GM18519 (cell line): ENCODE data around the gene PDE6H.
A peak's percentile ranks its signal among the peaks of the same experiment; 100 is the strongest.

Source experiments
- ATAC-seq: cut with Tn5 transposase; IDR thresholded peaks from one replicate; pipeline ENCODE4 v1.9.1; 2021; ENCODE audit warnings: mild to moderate bottlenecking, moderate library complexity; ENCODE audit not compliant: unreplicated experiment, low FRiP score

The PDE6H gene

DNA sequence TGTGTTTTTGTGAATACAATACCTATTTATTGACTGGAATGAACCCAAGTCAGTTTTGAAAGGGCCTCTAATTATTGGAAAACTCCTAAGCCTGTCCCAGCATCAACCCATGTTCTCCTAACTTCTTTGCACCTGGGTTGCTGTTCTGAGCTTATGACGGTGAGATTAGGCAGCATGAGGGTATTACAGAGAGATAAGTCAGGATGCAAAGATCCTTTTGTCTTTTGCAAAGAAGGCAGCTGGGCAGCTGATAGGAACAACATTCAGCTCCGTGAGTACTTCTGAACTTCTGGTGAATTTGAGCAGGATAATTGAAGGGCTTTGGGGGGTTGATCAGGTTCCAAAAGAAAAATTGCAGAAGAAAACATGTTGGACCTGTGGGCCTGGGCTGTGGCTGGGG, at the start of gene PDE6H:
TSS of gene PDE6H (plus strand) at position 227 of the 400 bp plus-strand sequence. CDS start 4,971 bp downstream, outside the sequence.
- ATAC-seq, result no peak

DNA sequence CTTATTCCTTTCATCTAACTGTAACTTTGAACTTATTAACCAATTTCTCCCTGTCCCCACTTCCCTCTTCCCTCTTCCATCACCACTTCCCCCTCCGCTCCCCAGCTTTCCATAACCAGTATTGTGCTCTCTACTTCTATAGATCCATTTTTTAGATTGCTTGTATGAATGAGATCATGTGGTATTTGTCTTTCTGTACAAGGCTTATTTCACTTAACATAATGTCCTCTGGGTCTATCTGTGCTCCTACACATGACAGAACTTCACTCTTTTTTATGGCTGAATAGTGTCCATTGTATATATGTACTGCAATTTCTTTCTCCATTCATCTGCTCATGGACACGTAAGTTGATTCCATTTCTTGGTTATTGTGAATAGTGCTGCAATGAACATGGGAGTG, 48.9 kb upstream of the PDE6H start:
- no peak for ATAC-seq

DNA sequence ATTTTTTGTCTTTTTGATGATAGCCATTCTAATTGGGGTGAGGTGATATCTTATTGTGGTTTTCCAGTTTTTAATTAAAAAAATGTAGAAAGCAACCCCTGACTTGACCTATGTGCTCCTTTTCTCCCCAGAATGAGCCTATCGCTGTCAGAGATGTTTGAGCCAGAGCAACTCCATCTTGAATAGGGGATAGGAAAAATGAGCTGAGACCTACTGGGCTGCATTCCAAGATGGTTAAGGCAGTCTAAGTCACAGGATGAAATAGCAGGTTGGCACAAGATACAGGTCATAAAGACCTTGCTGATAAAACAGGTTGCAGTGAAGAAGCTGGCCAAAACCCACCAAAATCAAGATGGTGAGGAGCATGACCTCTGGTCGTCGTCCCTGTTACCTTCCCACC, 48.3 kb upstream of the PDE6H start:
- ATAC-seq, result no peak

DNA sequence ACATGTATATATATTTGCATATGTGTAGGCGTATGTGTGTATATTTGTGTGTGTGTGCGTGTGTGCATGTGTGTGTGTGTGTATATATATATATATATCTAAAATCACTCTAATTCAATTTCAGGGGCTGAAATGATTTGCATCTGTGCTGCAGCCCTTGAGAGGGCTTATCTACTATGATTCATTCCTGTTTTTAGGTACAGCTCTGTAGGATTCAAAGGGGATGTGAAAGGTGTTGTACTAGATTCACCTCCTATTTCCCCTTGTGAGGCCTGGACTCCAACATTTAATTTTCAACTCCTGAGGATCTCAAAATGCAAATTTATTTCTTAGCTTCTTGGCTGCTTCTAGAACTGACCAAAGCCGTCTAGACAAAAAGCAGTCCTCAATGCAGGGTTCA, 45.6 kb upstream of the PDE6H start:
- no peak for ATAC-seq

DNA sequence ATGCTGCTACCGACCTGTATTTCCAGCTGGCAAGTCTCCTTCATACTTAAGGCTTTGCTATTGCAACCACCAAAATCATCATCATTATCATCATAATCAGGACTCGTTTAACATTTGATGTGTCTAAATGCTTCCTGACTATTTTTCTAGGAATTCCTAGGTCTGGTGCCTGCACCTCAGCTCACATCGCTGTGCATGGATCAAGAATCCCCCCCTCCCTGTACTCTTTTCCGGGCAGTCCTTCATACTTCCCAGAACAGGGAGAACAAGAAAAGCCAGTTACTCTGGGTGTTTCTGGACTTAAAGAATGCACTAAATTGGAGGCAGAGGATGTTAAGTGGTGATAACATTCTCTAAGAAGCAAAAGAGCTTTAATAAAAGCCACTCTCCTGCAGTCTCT, 43.9 kb upstream of the PDE6H start:
- ATAC-seq, result no peak

DNA sequence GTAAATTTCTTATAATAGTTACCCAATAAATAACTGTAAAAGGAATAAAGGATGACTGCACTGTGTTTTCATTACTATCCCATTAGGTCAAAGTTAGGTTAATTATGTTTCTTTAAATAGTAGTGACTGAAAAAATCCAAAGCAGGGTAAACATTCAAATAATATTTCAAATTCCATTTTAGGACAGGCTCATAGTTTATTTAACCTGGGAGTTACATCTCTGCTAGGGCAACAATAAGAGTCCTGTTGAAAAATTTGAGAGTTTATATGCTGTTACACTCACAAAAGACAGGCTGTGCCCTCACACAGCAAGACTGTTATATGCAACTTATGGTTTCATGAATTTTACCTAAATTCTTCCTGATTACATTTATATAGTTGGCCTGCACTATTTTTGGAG, 42.5 kb upstream of the PDE6H start:
- no peak for ATAC-seq

DNA sequence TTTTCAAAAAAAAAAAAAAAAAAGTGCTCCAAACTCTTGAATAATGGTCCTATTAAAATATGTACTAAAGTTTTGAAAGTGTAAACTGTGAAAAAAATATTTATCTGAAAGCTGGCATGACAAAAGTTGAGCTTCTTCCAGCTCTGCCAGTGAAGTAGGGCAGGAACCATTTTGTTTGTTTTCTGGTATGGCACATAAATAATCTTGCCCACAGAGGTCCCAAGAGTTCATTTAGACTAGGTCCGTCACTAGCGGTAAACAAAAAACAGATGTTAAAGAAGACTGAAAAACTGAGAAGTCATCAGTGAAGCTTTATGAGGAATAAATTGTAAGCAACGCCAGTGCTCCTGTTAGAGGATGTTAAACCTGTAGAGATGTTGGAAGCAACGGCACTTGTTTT, 41.5 kb upstream of the PDE6H start:
- ATAC-seq, result no peak

DNA sequence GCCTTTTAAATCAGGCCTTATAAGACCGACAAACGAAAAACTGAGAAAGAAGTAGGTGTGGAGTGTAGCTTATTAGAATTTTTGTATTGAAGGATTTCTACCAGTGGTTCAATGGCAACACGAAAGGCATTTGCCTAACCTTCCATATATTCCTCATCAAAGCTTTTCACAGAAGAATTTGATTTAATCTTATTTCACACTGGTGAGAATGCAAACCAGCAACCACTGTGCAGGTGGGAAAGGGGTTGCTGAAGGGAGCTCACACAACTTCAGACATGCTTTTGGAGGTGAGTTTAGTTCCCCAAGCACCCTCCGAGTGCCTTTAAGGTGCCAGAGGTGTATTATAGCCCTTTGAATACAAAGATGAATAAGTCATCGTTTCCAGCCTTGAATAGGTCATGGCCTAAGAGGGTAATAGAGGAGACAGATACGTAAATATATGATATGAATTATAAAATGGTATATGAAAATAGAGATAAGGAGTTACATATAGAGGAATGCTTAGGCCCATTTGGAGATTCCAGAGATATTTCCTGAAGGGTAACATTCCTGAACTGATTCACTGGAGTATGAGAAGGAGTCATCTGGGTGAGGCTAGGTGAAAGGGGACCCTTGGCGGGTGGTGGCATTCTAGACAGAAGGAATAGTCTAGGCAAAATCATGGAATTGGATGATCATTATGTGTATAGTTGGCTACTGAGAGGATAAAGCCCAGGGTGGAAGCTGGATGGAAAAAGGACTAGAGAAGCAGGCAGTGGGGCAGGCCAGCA, 40.9 kb upstream of the PDE6H start:
- ATAC-seq, result no peak

DNA sequence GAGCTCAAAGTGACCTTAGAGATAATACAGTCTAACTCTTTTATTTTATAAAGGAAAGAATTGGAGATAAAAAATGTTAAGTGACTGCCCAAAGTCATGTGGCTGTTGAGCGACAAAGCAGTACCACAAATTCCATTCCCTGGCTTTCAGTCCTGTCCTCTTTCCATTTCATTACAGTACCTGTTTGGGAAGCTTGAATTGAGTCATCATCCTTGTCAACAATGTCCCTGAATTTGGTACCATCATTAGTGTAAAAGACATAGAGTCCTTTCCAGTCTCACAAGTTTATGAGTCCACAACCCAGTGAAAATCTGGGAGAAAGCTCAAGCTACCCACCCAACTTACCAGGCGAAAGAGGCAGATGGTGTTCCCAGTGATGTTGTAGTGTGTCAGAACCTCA, 38.3 kb upstream of the PDE6H start:
- no peak for ATAC-seq

DNA sequence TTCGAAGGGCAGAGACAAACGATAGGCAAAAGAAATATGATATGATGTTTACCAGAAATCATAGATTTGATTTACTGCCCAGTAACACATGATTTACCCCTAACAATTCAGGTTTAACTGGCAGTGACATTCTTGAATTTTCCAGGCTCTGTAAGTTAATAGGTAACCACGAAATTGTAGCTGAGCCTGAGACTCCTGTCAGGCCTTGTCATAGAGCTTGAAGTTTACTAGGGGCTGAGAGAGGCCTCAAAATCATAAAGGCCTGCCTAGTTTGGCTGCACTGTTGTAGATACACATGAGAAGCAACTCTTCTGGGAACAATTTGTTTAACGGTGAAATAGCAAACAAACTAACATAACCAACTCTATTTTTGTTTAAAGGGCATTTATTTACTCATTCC, 37.8 kb upstream of the PDE6H start:
- ATAC-seq, result no peak

DNA sequence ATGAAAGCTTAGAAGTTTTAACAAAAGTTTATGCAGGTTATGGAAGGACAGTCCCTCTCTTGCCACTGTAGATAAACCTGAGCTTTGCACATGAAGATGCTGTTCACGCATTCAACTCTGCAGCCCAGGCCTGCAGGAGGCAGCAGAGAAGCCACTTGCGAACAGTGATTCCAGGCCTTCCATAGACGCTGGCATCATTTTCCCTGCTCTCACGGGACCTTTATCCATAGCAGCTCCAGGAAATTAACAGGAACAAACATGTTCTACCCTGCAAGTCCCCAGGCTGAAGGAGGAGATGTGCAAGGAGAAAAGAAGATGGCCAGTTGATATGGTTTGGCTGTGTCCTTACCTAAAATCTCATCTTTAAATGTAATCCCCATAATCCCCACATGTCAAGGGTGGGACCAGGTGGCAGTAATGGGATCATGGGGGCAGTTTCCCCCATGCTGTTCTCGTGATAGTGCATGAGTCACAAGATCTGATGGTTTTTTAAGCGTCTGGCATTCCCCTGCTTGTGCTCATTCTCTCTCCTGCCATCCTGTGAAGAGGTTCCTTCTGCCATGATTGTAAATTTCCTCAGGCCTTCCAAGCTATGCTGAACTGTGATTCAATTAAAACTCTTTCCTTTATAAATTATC, 36.5 kb upstream of the PDE6H start:
- no peak for ATAC-seq

DNA sequence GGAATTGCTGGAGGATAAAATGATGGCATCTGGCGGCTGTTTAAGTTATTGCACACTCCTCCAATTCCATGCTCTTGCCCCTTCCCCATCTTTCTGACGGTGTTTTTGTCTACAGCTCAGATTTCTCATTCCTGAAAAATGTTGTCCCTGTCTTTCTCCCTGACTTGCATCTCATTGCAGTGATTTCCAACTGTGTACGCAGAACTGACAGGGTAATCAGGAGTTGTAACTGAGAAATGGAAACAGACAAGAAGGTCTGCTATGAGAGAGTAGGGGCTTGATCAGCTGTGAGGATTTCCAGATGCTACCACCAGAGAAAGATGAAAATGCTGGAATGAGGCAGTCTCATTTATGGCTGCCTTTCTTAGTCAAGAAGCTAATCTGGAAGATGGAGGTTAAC, 35.8 kb upstream of the PDE6H start:
- ATAC-seq, result no peak

DNA sequence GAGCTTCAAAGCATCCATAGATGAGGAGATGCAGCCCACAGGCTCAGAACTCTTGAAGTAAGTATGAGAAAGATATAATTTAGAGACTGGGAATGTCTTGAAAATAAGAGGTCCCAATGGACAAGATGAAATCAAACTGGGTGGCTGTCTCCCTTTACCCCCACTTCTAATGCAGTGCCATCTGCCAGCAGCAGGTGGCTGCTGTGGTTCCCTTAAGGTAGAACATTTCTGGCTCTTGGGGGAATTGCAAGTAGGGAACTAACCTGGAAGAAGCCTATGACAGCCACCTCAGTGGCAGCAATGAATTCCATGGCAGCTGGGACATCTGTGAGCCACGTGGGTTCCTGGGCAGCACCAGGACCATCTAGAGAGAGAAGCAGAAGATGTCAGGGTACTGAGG, 35.2 kb upstream of the PDE6H start:
- ATAC-seq, result no peak

DNA sequence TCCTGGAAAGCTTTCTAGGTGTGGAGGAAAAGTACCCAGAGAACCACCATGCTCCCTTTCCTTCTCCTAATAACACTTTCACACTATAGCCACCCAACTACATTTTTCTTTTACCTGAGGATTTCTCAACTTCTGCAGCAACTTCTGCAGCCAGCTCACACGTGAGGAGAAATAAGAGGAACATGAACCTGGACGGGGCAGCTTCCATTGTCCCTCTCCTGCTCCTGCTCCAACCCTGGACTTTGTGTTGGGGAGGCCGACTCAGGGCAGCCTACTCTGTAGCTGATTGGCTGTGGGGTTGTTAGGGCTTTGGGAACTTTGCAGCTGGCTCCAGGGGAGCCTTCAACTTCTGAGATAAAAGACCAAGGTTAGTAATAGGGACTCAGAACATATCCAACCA, 34.5 kb upstream of the PDE6H start, which contains the start of gene ERP27:
TSS of gene ERP27 (minus strand) at position 237 of the 400 bp plus-strand sequence. CDS start at position 208, 29 bp downstream.
- no peak for ATAC-seq

DNA sequence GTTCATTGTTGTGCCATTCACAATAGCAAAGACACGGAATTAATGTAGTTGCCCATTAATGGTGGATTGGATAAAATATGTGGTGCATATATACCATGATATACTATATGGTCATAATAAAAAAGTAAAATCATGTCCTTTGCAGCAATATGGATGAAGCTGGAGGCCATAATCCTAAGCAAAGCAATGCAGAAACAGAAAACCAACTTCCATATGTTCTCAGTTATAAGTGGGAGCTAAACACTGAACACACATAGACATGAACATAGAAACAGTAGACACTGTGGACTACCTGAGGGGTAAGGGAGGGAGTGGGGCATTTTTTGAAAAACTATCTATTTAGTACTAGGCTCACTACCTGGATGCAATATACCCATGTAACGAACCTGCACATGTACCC, 31.5 kb upstream of the PDE6H start:
- no peak for ATAC-seq

DNA sequence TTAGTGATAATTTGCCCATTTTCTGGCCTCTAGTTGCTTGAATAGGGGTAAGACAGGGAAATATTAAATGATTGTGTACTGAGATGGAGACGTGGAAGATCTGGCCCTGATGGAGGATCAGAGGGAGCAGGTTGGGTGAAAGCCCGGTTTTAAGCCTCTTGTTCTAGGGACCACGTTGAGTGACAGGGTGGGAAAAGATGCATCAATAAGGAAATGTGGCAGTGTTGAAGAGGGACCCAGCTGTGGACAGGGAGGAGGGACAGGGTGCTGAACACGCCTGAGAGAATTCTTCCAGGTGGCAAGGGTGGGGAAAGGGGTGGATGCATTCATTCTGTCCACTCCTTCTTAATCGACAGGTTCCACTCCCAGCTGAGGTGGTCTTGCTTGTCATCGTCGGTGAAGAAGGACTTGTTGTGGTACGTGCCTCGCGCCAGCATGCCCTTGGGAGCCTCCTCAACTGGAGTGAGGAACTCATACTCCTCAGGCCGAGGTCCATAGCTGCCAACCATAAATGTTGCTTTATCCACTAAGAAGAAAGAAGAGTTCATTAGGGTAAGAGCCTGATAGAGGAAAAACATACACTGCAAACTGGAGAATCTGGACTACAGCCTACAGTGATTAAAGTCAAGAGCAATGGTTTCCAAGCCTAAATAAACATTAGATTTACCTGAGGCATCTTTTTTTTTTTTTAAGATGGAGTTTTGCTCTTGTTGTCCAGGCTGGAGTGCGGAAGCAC, 30.5 kb upstream of the PDE6H start:
- no peak for ATAC-seq

DNA sequence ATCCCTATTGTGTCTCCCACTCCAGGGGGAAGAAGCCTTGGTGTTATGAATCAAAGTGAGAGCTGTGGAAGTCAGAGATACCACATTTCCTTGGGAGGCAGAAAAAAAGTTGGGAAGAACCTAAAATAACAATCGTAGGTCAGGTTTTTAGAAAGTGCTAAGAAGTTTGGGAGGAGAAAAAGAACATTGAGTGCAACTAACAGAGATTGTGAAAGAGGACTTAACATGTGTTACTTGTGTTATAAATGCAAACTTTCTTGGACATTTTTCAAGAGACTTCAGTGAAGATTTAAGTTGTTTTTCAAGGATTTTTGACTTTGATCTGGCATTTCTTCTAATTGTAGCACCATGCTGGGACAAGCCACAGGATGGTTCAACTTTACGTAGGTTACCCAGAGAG, 26.7 kb upstream of the PDE6H start:
- no peak for ATAC-seq

DNA sequence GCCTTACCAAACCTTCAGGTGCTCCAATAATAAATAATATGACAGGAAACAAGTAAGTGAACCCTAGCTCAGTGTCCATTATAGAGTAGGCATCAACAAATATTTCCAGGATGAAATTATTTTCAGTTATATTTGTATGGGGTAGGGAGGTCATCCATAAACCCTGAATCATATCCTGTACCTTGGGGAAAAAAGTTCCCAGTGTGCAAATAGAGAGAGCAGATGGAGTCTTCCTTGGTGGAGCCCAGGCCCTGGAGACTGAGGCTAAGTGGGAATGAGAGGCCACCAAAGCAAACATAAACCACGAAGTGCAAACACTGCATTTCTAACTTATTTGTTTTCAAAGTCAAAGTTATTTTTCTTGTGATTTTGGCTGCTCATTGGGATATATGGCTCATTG, 26.0 kb upstream of the PDE6H start:
- no peak for ATAC-seq

DNA sequence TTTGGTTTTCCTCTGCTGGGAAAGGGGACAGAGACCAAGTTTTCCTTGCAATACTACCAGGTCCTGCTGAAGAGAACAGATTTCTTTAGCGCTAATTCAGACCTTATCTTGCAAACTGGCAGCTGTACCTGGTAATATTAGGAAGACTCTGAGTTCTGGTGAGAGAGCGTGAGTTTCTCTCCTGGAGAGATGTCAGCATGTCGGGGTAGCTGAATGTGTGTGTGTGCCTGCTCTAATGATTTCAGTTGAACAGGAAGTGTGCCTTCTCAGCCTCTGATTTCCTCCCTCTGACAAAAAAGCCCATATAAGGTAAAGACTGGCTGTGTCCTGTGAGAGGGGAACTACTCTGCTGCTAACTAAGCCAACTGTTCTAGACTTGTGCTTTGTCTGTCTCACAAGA, 24.2 kb upstream of the PDE6H start:
- ATAC-seq, result peak; percentile 85

DNA sequence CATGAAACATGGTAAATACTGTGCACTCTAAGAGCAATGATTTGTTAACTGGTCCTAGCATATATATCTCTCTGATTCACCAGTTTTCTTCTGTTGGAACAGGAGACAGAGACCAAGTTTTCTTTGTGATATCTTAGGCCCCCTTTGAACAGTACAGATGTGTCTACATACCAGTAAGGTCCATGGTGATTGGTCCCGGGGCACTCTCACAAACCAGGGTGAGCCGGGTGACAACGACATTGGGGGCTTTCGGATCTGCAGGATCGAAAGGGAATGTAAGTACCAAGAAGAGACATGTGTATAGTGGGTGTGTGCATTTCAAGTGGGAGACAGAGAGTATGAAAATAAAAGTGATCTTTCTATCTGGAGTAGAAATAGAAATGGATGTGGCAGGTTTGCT, 23.2 kb upstream of the PDE6H start:
- ATAC-seq, result no peak

DNA sequence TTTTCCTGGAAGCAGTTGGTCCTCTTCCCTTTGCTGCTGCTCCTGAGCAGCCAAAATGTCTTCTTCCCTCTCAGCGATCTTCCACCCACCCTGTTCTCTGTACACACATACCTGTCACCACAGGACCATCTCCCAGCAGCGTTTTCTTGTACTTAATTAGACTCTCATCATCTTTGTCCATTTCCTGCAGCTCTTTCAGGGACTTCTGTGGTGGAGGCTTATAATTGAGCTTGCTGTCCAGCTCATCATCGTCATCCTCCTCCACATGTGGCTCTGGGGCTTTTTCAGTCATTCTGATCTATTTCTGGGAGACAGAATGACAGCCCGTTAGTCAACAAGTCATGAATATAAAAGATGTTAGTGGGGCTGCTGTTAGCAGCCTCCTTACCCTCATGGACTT, 22.4 kb upstream of the PDE6H start:
- ATAC-seq, result peak; percentile 29
